GM18907 (cell line): Measurements from ENCODE around the gene UBA1.

Experiments
- ATAC-seq: cut with Tn5 transposase; IDR thresholded peaks from one replicate; pipeline ENCODE4 v1.9.1; 2021; ENCODE audit warnings: mild to moderate bottlenecking, moderate library complexity; ENCODE audit not compliant: unreplicated experiment

Gene UBA1

DNA sequence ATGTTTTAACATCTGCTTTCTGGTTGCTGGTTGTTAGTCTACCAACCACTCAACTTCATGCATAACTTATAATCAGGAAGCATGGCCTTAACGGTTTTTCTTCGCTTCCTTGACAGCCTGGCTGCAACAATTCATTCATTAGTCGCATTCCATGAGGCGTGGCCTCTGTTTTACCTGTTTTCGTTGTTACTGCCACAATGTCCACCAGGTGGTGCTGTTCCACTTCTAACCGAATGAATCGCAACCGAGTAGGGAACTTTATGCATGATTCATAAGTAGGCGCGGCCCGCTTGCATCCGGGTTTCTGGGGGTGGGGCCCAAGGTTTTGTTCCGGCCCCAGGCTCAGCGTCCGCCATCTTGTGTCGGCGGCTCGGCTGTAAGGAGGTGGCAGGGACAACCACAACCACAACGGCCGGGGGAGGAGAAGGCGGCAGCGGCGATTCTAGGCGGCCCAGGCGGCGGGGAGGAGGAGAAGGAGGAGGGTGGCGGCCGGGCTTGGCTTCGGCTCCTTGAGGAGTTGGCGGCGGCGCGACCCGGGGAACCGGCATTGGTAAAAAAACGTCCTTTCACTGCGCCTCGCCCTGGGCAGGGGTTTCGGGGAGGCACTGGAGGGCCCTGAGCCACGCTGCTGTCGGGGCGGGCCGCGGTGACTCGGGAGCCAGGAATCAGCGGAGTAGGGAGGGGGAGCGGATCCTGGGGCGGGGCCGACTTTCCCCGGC is at the start of gene UBA1:
UBA1 (plus strand) TSS at position 355 of the 719 bp plus-strand sequence. CDS start 4,974 bp downstream, outside the sequence.
- ATAC-seq, result peak; percentile 83

DNA sequence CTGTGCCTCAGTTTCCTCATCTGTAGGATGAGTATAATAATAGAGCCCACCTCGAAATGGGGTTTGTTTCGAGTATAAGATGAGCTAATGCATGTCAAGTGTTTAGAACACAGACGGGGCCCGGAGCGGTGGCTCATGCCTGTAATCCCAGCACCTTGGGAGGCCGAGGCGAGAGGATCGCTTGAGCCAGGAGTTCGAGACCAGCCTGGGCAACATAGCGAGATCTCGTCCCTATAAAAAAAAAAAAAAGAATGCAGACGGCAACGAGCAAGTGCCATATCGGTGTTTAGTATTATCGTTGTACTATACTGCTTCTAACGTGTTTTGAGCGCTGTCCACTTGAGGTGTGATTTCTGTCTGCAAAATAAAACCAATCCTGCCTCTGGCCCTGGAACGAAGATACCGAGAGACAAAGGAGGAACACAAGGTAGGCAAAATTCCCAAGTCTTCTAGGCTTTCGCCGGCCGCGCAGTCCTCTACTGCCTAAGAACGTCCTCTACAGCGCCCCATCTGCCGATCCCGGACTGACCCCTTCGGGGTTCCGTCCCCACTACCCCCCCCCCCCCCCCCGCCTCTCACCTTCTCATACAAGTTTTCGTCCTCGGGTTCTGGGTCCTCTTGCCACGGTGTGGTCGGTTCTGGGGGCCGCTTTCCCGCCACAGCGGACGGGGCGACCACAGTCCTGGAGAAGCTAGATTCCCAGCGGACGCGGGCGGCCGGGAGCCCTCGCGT is 49.6 kb upstream of the UBA1 start:
- peak; percentile 18 for ATAC-seq

DNA sequence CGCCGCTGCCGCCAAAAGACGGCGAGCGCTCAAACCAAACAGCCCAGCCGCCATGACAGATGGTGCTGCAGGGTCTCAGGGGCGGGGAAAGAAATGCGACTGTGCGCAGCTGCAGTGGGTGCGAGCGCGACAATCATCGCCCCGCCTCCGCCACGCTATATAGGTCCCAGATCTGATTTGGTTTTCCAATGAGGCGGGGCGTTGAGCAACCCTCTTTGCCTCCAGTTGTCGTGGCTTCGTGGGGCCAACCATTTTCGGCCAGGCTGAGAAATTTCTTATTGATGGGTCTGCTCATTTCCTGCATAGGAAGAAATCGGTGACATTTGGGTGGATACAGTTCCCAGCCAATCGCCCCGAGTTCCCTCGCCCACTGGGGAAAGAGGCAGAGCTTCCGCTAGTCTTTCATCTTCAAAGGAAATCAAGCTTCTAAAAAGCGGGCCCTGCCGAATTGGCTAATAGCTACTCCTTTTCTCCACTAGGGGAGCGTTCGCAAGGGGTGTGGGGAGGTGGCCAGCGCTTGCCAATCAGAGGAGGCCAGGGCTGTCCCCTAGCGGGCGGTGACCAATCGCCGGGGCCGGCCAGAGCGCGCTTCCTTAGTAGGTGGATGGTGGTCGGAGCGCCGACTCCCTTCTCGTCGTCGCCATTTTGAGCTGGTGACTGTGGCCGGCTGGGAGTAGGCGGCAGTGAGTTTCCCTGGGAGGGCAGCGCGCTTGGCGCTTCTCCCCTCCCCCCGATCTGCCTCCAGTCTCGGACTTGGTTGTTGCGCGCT is 48.8 kb upstream of the UBA1 start, which contains the start of the genes NDUFB11 and RBM10:
NDUFB11 (minus strand) TSS at position 77 of the 769 bp plus-strand sequence; CDS start at position 54, 23 bp downstream.
RBM10 (plus strand) TSS at position 596 of the 769 bp plus-strand sequence. CDS start 2,261 bp downstream, outside the sequence.
- peak; percentile 87 for ATAC-seq

DNA sequence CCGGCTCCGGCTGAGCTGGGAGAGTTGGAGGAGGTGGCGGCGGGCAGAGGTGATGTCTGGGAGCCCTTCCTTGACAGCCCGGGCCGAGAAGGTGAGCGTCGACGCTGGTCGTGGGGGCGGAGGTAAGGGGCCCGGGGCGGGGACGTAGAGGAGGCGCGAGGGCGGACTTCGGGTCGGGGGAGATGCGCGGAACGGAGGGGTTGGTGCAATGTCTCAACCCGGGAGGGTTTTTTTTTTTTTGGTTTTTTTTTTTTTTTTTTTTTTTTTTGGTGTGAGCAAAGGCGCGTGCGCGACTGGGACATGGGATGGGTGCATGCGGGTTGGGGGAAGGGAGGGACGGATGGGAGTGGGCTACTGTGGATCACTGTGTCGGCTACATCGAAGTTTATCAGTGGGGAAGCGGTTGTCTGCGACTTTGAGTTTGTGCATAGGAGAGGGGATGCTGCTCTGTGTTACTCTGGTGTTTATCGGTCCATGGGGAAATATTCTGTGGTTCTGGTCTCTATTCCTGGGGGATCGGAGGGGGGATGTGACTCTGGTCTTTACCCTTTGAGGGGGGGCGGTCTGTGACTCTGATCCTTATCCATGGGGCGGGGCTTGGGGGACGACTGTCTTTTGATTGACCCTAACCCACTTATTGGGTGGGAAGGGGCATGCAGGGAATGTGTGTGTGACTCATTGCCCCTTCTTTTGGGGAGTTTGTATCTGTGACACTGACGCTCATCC is 48.1 kb upstream of the UBA1 start:
- ATAC-seq, result peak; percentile 25

DNA sequence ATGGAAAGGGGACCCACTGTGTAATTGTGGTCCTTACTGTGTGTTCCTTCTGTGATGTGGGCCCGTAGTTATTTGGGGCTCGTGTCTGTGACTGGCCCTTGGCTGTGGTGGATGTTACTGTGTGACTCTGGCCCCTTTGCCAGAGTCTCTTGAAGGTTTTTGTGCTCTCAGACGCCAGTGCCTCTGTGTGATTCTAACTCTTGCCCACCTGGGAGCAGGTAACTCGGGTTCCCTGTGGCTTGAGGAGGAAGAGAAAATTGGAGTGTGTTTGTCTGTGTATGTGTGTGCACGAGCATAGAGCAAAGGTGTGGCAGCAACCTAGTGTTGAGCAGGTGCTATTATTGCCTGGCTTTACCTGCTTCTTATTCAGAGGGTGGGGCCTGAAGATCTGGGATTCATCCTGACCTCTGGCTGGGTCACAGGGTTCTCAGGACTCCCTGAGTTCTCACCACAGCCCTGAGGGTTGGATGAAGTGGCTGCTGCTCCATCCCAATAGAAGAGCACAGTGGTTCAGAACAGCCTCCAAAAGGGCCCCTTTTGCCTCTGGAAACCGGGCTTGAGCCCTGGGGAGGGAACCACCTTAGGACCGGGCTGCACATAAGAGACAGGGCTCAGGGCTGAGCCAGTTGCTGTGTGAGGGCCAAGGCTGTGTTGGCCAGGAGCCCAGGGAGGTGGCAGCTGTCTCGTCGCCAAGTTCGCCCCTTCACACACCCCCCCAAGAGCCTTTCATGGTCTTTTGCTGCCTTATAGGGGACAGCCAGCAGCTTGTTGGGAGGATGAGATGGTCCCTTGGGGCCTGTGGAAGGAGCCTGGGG is 47.3 kb upstream of the UBA1 start:
- no peak for ATAC-seq

DNA sequence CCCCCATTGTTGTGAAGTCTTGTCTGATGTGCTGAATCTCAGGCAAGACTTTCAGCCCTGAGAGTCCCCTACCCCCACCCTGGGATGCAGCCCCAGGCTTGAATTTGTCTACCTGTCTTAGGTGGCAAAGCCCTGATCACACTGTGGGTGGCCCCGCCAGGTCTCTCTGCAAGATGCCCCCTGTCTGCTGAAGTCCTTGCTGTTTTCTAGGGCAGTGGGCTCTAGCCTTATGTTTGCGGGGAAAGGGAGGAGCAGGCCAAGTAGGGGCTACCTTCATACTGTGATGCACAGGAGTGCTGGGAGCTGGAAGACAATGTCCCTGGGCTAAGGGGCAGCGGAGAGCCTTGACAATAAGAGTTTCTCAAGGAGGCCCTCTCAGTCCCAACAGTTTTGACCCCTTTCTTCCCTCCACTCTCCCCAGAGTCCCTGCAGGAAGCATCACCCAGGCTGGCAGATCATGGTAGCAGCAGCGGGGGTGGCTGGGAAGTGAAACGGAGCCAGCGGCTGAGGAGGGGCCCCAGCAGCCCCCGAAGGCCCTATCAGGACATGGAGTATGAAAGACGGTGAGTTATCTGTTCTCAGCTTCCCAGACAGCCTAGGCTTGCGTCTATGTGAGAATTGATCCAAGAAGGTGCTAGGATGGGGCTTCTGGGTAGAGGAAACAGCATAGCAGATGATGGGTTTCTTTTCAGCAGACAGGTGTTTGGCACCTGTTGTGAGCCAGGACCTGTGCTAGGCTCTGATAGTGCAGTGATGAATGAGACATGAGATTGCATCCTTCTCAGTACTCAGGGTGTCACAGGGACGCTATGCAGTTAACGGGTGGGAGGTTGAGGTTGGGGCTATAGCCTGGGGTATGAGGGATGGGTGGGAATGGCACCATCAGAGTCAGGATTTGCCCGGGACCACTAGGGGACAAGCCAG is 46.4 kb upstream of the UBA1 start:
- ATAC-seq, result no peak

DNA sequence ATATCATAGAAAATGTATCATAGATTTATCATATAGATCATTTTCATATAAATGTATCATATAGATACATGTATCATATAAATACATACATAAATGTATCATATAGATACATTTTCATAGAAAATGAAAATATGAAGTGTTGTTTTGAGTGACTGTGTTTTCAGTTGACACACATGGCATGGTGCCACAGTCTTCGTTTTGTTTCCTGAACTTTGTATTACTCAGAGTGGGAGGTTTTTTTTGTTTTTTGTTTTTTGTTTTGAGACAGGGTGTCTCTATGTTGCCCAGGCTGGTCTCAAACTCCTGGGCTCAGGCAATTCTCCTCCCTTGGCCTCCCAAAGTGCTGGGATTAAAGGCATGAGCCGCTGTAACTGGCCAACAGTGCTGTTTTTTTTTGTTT is 44.7 kb upstream of the UBA1 start:
- no peak for ATAC-seq

DNA sequence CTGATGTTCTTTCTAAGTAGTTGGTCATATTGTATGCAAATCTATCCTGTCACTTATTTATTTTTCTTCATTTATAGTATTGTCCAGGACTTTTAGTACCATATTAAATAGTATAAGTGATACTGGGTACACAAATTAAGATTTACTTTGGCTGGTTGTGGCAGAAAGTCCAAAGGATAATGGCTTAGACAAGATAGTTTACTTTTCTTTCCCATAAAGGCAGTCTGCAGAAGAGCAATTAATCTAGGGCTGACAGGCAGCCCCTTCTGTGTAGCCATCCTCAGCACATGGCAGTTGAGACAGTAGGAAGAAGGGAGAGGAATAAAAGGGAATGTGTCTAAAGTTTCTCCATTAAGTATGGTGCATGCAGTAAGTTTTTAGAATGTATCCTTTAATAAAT is 42.2 kb upstream of the UBA1 start:
- no peak for ATAC-seq

DNA sequence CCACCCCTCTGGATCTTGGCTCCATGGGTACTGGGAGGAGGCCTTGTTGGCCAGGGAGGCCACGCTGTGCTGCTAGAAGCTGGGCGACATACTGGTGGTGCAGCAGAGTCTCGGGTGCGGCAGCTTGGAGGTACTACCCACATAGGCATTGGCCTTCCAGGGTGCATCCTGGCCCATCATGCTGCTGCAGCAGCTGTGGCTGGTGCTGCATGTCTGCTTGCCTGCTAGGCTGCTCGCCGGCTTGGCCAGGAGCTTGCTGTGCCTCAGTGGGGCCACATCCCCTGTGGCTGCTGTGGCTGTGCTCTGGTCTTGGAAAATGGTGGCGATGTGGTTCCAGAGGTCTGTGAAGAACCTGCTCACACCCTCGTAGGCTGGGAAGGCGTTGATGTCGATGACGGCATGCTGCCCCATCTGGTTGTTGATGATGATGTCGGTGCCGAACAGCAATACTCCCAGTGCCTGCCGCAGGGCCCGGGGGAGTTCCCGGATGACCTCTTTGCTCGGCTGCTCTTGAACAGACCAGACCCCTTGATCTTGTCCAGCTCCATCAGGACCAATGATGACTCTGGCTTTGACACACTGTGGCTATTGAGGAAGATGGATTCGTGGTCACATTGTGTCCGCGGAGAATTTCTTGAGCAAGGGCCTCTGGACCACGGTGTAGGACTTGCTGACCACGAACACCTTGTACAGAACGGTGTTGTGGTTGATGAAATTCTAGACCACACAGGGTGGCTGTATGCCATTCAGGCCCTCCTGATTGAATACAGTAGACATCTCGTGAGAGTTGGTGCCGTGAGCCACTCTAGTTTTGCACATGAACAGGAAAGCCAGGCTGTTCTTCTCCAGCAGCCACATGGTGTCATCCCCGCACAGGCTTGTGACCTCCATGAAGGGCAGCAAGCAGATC is 36.8 kb upstream of the UBA1 start:
- no peak for ATAC-seq

DNA sequence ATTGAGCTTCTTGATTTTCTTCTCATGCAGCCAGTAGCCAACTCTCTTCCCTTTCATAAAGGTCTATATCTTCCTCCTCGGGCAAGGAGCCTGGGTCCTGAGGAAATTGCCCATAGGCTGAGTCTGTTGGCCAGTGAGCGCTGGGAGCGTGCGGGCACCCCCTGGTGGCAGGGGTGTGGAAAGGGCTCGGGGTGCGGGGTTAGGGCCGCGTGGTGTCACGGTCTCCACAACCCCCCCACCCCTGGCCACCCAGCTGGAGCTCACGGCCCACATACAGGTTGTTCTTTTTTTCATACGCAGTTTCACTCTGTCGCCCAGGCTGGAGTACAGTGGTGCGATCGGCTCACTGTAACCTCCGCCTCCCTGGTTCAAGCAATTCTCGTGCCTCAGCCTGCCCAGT is 35.5 kb upstream of the UBA1 start:
- no peak for ATAC-seq

DNA sequence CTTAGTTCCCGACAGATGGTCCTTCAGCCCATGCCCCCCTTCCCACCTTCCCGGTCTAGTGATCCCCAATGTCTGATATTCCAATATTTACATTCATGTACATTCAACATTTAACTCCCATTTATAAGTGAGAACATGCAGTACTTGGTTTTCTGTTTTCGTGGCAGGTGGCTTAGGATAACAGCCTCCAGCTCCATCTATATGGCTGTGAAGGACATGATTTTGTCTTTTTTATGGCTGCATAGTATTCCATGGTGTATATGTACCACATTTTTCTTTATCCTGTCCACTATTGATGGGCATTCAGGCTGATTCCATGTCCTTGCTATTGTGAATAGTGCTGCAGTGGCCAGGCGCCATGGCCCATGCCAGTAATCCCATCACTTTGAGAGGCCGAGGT is 34.8 kb upstream of the UBA1 start:
- no peak for ATAC-seq

DNA sequence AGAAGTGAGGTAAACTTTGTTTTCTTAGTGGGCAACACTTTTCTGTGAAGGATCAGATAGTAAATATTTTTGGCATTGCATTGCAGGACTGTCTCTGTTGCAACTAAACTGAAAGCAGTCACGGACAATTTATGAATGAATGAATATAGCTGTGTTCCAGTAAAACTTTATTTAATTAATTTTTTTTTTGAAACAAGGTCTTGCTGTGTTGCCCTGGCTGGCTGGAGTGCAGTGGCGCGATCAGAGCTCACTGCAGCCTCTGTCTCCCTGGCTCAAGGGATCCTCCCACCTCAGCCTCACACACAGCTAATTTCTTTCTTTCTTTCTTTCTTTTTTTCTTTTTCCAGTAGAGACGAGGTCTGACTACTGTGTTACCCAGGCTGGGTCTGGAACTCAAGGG is 32.8 kb upstream of the UBA1 start:
- no peak for ATAC-seq

DNA sequence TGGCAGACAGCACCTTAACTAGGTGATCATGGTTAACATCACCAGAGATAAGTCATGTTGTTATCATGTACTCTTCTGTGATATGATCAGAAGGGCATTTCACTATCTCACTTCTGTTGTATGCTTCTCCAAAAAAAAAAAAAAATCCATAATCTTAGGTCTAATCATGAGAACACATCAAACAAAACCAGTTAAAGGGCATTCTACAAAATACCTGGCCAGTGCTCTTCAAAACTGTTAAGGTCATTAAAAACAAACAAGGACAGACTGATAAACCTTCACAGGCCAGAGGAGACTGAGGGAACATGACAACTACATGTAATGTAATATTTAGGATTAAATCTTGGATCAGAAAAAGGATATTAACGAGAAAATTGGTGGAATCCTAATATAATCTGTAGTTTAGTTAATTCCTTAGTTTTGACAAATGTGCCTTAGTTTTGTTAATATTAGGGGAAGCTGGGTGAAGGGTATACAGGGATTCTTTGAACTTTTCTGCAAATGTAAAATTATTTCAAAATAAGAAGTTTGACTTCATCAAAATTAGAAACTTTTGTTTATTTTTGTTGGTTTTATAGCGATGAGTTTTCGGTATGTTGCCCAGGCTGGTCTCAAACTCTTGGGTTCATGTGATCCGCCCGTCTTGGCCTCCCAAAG is 30.6 kb upstream of the UBA1 start:
- no peak for ATAC-seq

DNA sequence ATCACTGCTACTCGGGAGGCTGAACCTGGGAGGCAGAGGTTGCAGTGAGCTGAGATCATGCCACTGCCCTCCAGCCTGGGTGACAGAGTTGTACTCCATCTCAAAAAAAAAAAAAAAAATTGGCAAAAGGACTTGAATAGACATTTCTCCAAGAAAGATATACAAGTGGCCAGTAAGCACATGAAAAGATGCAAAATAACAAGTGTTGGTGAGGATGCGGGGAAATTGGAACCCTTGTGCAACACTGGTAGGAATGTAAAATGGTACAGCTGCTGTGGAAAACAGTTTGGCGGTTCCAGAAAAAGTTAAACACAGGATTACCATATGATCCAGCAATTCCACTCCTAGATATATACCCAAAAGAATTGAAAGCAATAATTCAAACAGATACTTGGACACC is 29.2 kb upstream of the UBA1 start:
- no peak for ATAC-seq

DNA sequence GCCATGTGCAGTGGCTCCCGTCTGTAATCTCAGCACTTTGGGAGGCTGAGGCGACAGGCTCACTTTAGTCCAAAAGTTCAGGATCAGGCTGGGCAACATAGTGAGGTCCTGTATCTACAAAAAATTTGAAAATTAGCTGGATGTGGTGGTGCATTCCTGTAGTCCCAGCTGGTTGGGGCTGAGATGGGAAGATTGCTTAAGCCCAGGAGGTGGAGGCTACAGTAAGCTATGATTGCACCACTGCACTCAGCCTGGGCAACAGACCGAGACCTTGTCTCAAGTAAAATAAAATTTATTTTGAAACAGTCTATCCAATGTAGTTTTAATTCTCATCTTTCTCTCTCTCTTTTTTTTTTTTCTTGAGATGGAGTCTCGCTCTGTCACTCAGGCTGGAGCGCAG is 27.5 kb upstream of the UBA1 start:
- ATAC-seq, result no peak

DNA sequence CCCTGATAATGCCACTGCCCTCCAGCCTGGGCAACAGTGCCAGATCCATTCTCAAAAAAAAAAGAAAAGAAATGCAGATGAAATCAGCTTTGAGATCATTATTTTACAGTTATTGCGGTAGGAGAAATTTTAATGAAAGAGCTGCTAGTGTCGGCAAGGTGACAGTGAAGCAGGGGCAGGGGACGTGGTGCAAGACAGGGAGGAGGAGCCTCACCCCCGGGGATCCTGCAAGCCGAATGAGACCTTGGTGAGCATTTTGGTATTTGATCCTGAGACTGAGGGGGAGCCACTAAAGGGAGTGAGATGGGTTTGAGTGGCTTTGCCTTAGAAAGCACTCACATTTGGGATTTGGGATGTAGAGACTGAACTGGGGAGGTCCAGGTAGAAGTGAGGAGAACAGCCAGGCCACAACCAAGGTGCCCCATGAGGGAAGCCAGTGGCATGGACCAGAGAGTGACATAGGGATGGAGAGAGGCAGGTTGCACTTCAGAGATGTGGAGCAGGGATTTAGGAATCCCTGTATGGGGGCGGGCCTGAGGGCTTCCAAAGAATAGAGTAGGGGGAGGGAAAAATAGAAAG is 25.0 kb upstream of the UBA1 start:
- no peak for ATAC-seq

DNA sequence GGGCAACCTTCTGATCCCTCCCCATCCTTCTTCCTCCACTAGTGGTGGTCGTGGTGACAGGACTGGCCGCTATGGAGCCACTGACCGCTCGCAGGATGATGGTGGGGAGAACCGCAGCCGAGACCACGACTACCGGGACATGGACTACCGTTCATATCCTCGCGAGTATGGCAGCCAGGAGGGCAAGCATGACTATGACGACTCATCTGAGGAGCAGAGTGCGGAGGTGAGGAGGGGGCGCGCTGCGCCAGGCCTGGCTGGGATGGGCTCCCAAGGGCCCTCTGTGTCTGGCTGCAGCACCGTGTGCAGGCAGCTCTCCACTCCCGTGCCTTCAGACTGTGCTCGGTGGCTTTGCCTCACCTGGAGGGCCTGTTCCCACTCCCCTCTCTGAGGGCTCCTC is 24.4 kb upstream of the UBA1 start:
- ATAC-seq, result no peak
